ENCODE results near the gene SP7. TPM values are rescaled to one million over a fixed set of nuclear protein-coding genes. Genes with fewer than 3 reads are reported as not detected.

The SP7 gene
- total RNA-seq, 1 experiment from 2014 or later = not detected

- Mint-ChIP-seq H3K27me3 (ENCODE audit: low read depth) (no peaks in the 10 kb centered on the region; the same call in 1 of the 2 replicates), H3K27ac (no peak overlapping the region), H3K9me3 (no peaks in the 10 kb centered on the region), H3K4me1 (no peaks in the 10 kb centered on the region), H3K36me3 (ENCODE audit: insufficient read depth in 1 of 3, low read depth in 3 of 3) (peaks cover 53 to 80% (median 74%) of the 10 kb centered on the region in 3 experiments), H3K4me3 (no peak overlapping the region)
- Histone ChIP-seq H4K20me1 (ENCODE audit: control insufficient read depth, insufficient read depth, insufficient read length) (no peaks in the 10 kb centered on the region), H3K23ac (ENCODE audit: insufficient read length, low read depth, low read length) (no peak overlapping the region), H3K23me2 (ENCODE audit: insufficient read length, low read depth, low read length, poor library complexity, severe bottlenecking) (no peaks in the 10 kb centered on the region), H4K91ac (ENCODE audit: insufficient read length, low read depth, low read length) (no peak overlapping the region), H2AK5ac (ENCODE audit: insufficient read length, low read length) (no peak overlapping the region), H2AFZ (ENCODE audit: low read length) (no peak overlapping the region), H3K4me2 (ENCODE audit: insufficient read depth, insufficient read length, low read length) (no peak overlapping the region), H2BK12ac (ENCODE audit: insufficient read length, low read depth, low read length) (no peak overlapping the region), H3K27me3 (ENCODE audit: insufficient read depth, low read length) (no peaks in the 10 kb centered on the region), H3K4me1 (ENCODE audit: insufficient read depth, low read length) (no peaks in the 10 kb centered on the region), H3K56ac (ENCODE audit: insufficient read length, low read depth, low read length) (no peak overlapping the region), H4K8ac (replicated peaks; ENCODE audit: insufficient read length, low read depth, low read length) (no peak overlapping the region), H3K14ac (ENCODE audit: insufficient read depth, low read length) (no peak overlapping the region), H2BK20ac (ENCODE audit: low read depth, low read length, poor library complexity, severe bottlenecking) (no peak overlapping the region), H2BK120ac (ENCODE audit: low read depth, low read length, poor library complexity, severe bottlenecking) (no peak overlapping the region), H3K9ac (ENCODE audit: extremely low read depth, insufficient read length, low read length) (no peak overlapping the region), H3K4ac (ENCODE audit: low read depth, low read length) (no peak overlapping the region), H3K79me1 (ENCODE audit: insufficient read depth, low read depth, low read length, poor library complexity, severe bottlenecking) (no peaks in the 10 kb centered on the region), H2BK15ac (ENCODE audit: low read depth, low read length) (no peak overlapping the region), H3K18ac (ENCODE audit: insufficient read length, low read depth, low read length) (no peak overlapping the region), H3K9me3 (ENCODE audit: control insufficient read depth, low read depth, low read length) (no peaks in the 10 kb centered on the region), H3K27ac (ENCODE audit: insufficient read length, low read depth, low read length) (no peak overlapping the region), H2BK5ac (ENCODE audit: insufficient read length, low read length) (no peak overlapping the region), H3T11ph (ENCODE audit: low read length) (no peak overlapping the region), H4K5ac (ENCODE audit: insufficient read length, low read depth, low read length) (no peak overlapping the region), H3K79me2 (ENCODE audit: insufficient read depth, low read length) (no peaks in the 10 kb centered on the region)
- no CpG with 5 or more reads among the region's 9 CpGs for WGBS (ENCODE audit: extremely low coverage, insufficient read length, low lambda C conversion rate)
- TF ChIP-seq CTCF (conservative IDR thresholded peaks at IDR 0.05) = no peak
- DNase-seq = no peak
These were observed 49.7 kb downstream of the SP7 start for GRCh38 chr12:53286448-53286847.
